H1 (cell line): Measurements from ENCODE around the gene JDP2. TPM values are rescaled to one million over a fixed set of nuclear protein-coding genes. Genes with fewer than 3 reads are reported as not detected.

Experiments used
- CEBPB ChIP-seq: IDR thresholded peaks from 2 replicates; pipeline ENCODE4 v1.6.1; 2012; ENCODE audit warnings: low read depth, low read length
- CHD7 ChIP-seq: fragments of 300-600 bp; sonication (generic); IDR thresholded peaks from 2 replicates; pipeline ENCODE4 v1.7.1; 2012; ENCODE audit warnings: low read length, moderate library complexity, mild to moderate bottlenecking, inconsistent platforms; ENCODE audit not compliant: insufficient replicate concordance
- CTCF ChIP-seq, 3 experiments: IDR thresholded peaks; 1 replicate in 2 of 3; 2 replicates in 1 of 3; pipeline versions ENCODE4 v1.5.1 to v1.6.1; 2011; ENCODE audit warnings: low read length in 3 of 3, mild to moderate bottlenecking in 3 of 3, inconsistent platforms in 2 of 3, low read depth in 1 of 3, moderate library complexity in 1 of 3; ENCODE audit not compliant: insufficient read depth in 1 of 3; ENCODE audit errors: control extremely low read depth in 1 of 3
- GTF2F1 ChIP-seq: IDR thresholded peaks from 2 replicates; pipeline ENCODE4 v1.6.1; 2012; ENCODE audit warnings: low read depth, low read length, improper control_type of control experiment, borderline replicate concordance
- MAFK ChIP-seq: IDR thresholded peaks from 2 replicates; pipeline ENCODE4 v1.6.1; 2012; ENCODE audit warnings: low read depth, mild to moderate bottlenecking, improper control_type of control experiment, low read length
- TBP ChIP-seq: IDR thresholded peaks from 2 replicates; pipeline ENCODE4 v1.6.1; 2011; ENCODE audit warnings: low read depth, low read length, improper control_type of control experiment
- ZNF274 ChIP-seq: IDR thresholded peaks from 2 replicates; pipeline ENCODE4 v1.7.0; 2012; ENCODE audit warnings: low read length, borderline replicate concordance; ENCODE audit errors: extremely low read depth
- polyA plus RNA-seq, 7 experiments: library from polyadenylated mRNA; depleted of rRNA in 3 of 7; stranded (reverse) in 5 of 7; unstranded in 2 of 7; fragments of >200 nt in 5 of 7; fragments of 200-250 nt in 2 of 7; gene quantifications; 1 replicate in 5 of 7; 2 replicates in 1 of 7; 4 replicates in 1 of 7; pipeline versions ENCODE4 v1.2.1 to v1.2.3, GENCODE V29; 2011 to 2013; ENCODE audit warnings: missing spikeins in 2 of 7, mixed read lengths in 2 of 7
- total RNA-seq: library from RNA; stranded (reverse); fragmentation: NEBNext Ultra II Directional; extraction: Animal tissue kit (Norgen Biotek cat#: 25700); gene quantifications from 2 replicates; pipeline ENCODE4 v1.2.1, GENCODE V29; 2021

The JDP2 gene
- total and polyA plus RNA-seq, 2 of the 8 experiments (the other 6 are each of a cell fraction or from before 2014, with no cell fraction given), result 8.9 to 27.2 TPM

- TF ChIP-seq CTCF (IDR thresholded peaks at IDR 0.05; ENCODE audit: control extremely low read depth in 1 of 3, insufficient read depth in 1 of 3, low read depth in 1 of 3, low read length in 3 of 3) (no peak), GTF2F1 (no peak), TBP (peak; percentile 21; the same call in 1 of the 2 replicates), ZNF274 (no peak), CEBPB (no peak), MAFK (no peak; the same call in 1 of the 2 replicates), CHD7 (no peak)
Observed at GRCh38 chr14:75418850-75419768, 8.7 kb upstream of the JDP2 start (continued).
